Measurements from ENCODE around the gene SRP68. TPM values are rescaled to one million over a fixed set of nuclear protein-coding genes. Genes with fewer than 3 reads are reported as not detected.

Gene SRP68
- total RNA-seq, 1 donor from 2014 or later, result 45.7 TPM

DNA sequence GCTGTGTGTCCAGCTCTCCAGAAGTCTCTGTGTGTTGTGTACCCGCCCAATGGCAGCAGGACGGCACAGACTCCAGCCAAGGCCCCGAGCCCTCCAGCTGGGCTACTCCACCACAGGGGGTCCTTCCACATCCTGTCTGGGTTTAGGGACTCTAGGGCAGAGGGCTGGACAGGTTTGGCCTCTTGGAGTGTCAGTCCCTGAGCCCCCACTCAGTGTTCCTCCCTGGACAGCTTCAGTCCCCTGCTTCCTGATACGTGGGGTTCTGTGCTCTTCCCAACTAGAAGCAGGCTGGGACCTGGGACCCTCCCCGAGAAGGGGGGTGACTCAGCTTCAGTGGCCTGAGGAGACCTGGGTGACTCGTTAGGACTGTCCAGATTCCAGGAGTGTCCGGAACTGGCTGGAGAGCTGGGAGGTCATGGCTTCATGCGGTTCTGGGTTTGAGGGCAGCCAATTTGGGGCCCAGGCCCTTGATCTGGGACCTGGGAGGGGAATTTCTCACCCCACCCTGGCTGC is 67.5 kb downstream of the SRP68 start:
- H3K36me3 ChIP-seq (ENCODE audit: control insufficient read depth, insufficient read depth, low read length), result no peaks in the 10 kb centered on the region
- peak; percentile 52 for DNase-seq (ENCODE audit: low read depth)
- TF ChIP-seq, protein P1, sequence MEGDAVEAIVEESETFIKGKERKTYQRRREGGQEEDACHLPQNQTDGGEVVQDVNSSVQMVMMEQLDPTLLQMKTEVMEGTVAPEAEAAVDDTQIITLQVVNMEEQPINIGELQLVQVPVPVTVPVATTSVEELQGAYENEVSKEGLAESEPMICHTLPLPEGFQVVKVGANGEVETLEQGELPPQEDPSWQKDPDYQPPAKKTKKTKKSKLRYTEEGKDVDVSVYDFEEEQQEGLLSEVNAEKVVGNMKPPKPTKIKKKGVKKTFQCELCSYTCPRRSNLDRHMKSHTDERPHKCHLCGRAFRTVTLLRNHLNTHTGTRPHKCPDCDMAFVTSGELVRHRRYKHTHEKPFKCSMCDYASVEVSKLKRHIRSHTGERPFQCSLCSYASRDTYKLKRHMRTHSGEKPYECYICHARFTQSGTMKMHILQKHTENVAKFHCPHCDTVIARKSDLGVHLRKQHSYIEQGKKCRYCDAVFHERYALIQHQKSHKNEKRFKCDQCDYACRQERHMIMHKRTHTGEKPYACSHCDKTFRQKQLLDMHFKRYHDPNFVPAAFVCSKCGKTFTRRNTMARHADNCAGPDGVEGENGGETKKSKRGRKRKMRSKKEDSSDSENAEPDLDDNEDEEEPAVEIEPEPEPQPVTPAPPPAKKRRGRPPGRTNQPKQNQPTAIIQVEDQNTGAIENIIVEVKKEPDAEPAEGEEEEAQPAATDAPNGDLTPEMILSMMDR (IDR thresholded peaks at IDR 0.05; ENCODE audit: insufficient read depth, low read length, poor library complexity, severe bottlenecking), result no peak

DNA sequence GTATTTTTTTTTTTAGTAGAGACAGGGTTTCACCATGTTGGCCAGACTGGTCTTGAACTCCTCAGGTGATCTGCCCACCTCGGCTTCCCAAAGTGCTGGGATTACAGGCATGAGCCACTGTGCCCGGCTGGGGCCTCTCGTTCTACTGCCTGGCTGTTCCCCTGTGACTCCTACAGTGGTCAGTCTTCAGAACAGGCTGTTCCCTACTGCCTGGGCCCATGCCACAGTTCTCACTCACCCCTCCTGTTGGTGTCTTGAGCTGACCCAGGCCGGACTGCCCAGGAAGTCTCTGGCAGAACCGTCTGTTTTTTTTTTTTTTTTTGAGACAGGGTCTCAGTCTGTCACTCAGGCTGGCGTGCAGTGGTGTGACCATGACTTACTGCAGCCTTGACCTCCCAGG is 68.4 kb downstream of the SRP68 start:
- Histone ChIP-seq H3K36me3 (ENCODE audit: control insufficient read depth, insufficient read depth, low read length) (no peaks in the 10 kb centered on the region), H3K27me3 (ENCODE audit: control insufficient read depth, insufficient read depth, low read length) (no peaks in the 10 kb centered on the region), H3K4me3 (ENCODE audit: low read depth, low read length) (no peak overlapping the region)
- TF ChIP-seq, protein P1 (IDR thresholded peaks at IDR 0.05; ENCODE audit: insufficient read depth, low read length, poor library complexity, severe bottlenecking), result no peak
- DNase-seq (ENCODE audit: low read depth), result no peak

More for the DNA sequence above, 67.5 kb downstream of the SRP68 start:
- Histone ChIP-seq H3K27me3 (ENCODE audit: control insufficient read depth, insufficient read depth, low read length) (no peaks in the 10 kb centered on the region), H3K4me3 (ENCODE audit: low read depth, low read length) (no peak overlapping the region)

DNA sequence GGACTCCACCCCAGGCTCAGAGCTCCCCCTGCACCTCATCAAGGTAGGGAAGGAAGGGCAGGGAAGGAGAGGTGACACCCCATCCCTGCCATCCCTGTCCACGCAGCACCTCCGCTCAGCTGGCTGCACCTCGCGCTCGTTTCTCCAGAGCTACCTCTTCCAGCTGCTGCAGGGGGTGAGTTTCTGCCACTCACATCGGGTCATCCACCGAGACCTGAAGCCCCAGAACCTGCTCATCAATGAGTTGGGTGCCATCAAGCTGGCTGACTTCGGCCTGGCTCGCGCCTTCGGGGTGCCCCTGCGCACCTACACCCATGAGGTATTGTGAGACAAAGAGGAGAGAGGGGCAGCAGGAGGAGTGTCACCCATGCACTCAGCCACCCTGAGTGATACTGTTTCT is 70.2 kb downstream of the SRP68 start:
- TF ChIP-seq, protein P1 (IDR thresholded peaks at IDR 0.05; ENCODE audit: insufficient read depth, low read length, poor library complexity, severe bottlenecking), result no peak
- Histone ChIP-seq H3K4me3 (ENCODE audit: low read depth, low read length) (no peak overlapping the region), H3K36me3 (ENCODE audit: control insufficient read depth, insufficient read depth, low read length) (no peaks in the 10 kb centered on the region), H3K27me3 (ENCODE audit: control insufficient read depth, insufficient read depth, low read length) (no peaks in the 10 kb centered on the region)
- no peak for DNase-seq (ENCODE audit: low read depth)

DNA sequence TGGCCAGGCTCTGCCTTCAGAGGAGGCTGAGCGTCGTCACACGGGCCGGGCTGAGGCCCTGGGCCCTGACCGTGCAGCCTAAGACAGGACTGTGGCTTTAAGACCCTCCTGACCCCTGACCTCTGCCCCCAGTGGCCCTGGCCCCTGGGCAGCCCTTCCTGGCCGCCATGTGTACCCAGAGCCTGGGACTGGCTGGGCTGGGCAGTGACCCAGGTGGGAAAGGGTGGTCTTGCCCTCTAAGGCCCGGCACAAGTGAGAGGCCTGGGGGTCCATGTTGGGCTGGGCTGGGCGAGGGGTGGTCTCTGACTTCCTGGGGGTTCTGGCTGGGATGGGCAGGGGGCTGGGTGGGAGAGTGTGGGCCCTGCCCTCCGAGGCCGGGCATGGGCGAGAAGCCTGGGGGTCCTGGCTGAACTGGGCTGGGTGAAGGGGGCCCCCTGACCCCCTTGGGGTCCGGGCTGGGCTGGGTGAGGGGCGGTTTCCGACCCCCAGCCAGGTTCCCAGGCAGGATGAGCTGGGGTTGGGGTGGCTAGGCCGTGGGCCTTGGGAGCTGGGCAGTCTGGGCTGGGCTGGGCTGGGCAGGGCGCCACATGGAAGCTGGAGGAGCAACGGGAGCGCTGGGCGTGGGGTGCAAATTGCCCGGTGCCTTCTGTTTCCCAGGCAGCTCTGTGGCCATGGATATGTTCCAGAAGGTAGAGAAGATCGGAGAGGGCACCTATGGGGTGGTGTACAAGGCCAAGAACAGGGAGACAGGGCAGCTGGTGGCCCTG is 71.4 kb downstream of the SRP68 start, which contains the start of gene CDK3:
Gene CDK3 (plus strand): TSS at position 101 of the 767 bp plus-strand sequence. CDS start 571 bp downstream, at position 672.
- H3K4me3 ChIP-seq (ENCODE audit: low read depth, low read length), result no peak within 1 kb of the TSS
- H3K36me3 ChIP-seq (ENCODE audit: control insufficient read depth, insufficient read depth, low read length), result no peaks in the 10 kb centered on the region
- no peak for DNase-seq (ENCODE audit: low read depth)
- H3K27me3 ChIP-seq (ENCODE audit: control insufficient read depth, insufficient read depth, low read length), result no peaks in the 10 kb centered on the region
- TF ChIP-seq, protein P1 (IDR thresholded peaks at IDR 0.05; ENCODE audit: insufficient read depth, low read length, poor library complexity, severe bottlenecking), result no peak

DNA sequence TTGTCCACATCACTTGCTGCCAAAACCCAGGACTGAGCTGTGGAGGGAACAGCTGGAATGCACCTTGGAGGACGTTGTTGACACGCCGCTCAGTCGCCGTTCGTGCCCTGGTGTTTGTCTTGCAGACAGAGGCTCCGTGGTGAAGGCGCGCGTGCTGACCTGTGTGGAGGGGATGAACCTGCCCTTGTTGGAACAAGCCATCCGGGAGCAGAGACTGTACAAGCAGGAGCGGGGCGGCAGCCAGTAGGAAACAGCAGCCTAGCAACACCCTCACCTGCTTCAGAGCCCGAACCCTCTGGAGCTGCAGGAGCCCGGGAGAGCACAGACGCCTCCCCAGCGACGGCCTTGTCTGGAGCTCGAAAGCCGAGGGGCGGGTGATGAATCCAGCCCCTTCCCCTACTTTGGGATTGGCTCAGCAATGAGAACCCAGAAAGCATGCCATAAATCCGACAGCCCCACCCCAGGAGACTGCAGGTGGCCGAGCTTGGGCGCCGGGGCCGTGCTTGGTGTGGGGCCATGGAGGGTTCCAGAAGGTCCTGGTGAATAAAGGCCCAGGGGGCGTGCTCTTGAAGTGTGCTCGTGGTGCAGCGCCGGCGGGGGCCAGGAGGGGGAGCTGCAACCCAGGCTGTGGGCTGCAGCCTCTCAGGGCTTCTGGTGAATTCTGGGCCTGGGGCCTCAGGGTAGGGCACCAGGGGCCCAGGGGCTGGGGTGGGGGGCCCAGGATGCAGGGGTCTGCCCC is 72.1 kb downstream of the SRP68 start:
- Histone ChIP-seq H3K4me3 (ENCODE audit: low read depth, low read length) (no peak overlapping the region), H3K27me3 (ENCODE audit: control insufficient read depth, insufficient read depth, low read length) (no peaks in the 10 kb centered on the region), H3K36me3 (ENCODE audit: control insufficient read depth, insufficient read depth, low read length) (no peaks in the 10 kb centered on the region)
- DNase-seq (ENCODE audit: low read depth), result no peak
- TF ChIP-seq, protein P1 (IDR thresholded peaks at IDR 0.05; ENCODE audit: insufficient read depth, low read length, poor library complexity, severe bottlenecking), result peak; percentile 91

Data from kidney epithelial cell (primary cell).